Keratinocyte (primary cell): ENCODE data around the gene PLCH2. TPM values are rescaled to one million over a fixed set of nuclear protein-coding genes. Genes with fewer than 3 reads are reported as not detected.

ENCODE experiments used
- DNase-seq: peaks from one replicate; pipeline ENCODE4 v3.0.0-alpha.2; 2011; ENCODE audit warnings: low read depth, missing footprints, low spot score
- FAIRE-seq: peaks from 2 replicates; lab custom pipeline; 2011; peaks lifted over from hg19 to GRCh38; lab: Jason Lieb, UNC
- H2AFZ ChIP-seq: 2 replicates; pipeline ENCODE4 v1.6.0; 2012; ENCODE audit warnings: low read length, control low read depth, inconsistent platforms; ENCODE audit not compliant: control insufficient read depth
- H3K27ac ChIP-seq: 2 replicates; pipeline ENCODE4 v1.5.1; 2011; ENCODE audit warnings: low read length; ENCODE audit not compliant: control insufficient read depth, insufficient read depth
- H3K27me3 ChIP-seq: 3 replicates; pipeline ENCODE4 v1.6.0; 2011; ENCODE audit warnings: low read length; ENCODE audit not compliant: control insufficient read depth, insufficient read depth; ENCODE audit errors: extremely low read depth
- H3K36me3 ChIP-seq, 2 experiments: 2 replicates in 1 of 2; 3 replicates in 1 of 2; pipeline ENCODE4 v1.5.1; 2011; ENCODE audit warnings: low read length in 2 of 2, mild to moderate bottlenecking in 1 of 2; ENCODE audit not compliant: control insufficient read depth in 2 of 2, insufficient read depth in 2 of 2; ENCODE audit errors: extremely low read depth in 1 of 2
- H3K4me1 ChIP-seq: 3 replicates; pipeline ENCODE4 v1.5.1; 2011; ENCODE audit warnings: low read length; ENCODE audit not compliant: control insufficient read depth, insufficient read depth; ENCODE audit errors: extremely low read depth
- H3K4me2 ChIP-seq: 3 replicates; pipeline ENCODE4 v1.6.0; 2011; ENCODE audit warnings: low read depth, low read length; ENCODE audit not compliant: control insufficient read depth, insufficient read depth; ENCODE audit errors: extremely low read depth
- H3K4me3 ChIP-seq, 3 experiments: fragments of 200-600 bp in 1 of 3; sonication (generic) in 1 of 3; 2 replicates in 2 of 3; 3 replicates in 1 of 3; pipeline ENCODE4 v1.5.1; 2011 to 2016; ENCODE audit warnings: low read length in 3 of 3, mild to moderate bottlenecking in 3 of 3, control low read depth in 2 of 3, inconsistent platforms in 1 of 3, low read depth in 1 of 3, mixed read lengths in 1 of 3, mixed run types in 1 of 3, moderate library complexity in 1 of 3; ENCODE audit not compliant: control insufficient read depth in 2 of 3, insufficient read depth in 2 of 3; ENCODE audit errors: extremely low read depth in 1 of 3
- H3K79me2 ChIP-seq: 2 replicates; pipeline ENCODE4 v1.6.0; 2012; ENCODE audit warnings: low read length; ENCODE audit not compliant: control insufficient read depth, insufficient read depth
- H3K9ac ChIP-seq: 3 replicates; pipeline ENCODE4 v1.6.0; 2011; ENCODE audit warnings: low read length; ENCODE audit not compliant: control insufficient read depth, insufficient read depth; ENCODE audit errors: extremely low read depth
- H3K9me1 ChIP-seq: 3 replicates; pipeline ENCODE4 v1.6.0; 2011; ENCODE audit warnings: low read length; ENCODE audit not compliant: control insufficient read depth, insufficient read depth; ENCODE audit errors: extremely low read depth
- H3K9me3 ChIP-seq: 2 replicates; pipeline ENCODE4 v1.5.1; 2012; ENCODE audit warnings: low read depth, low read length; ENCODE audit not compliant: control insufficient read depth
- H4K20me1 ChIP-seq: 3 replicates; pipeline ENCODE4 v1.6.0; 2011; ENCODE audit warnings: low read length; ENCODE audit not compliant: control insufficient read depth, insufficient read depth; ENCODE audit errors: extremely low read depth
- CTCF ChIP-seq, 3 experiments: IDR thresholded peaks in 1 of 3; conservative IDR thresholded peaks in 1 of 3; optimal IDR thresholded peaks in 1 of 3; 2 replicates in 2 of 3; 3 replicates in 1 of 3; pipeline versions ENCODE3 to v1.5.1; 2011; ENCODE audit warnings: low read length in 3 of 3, mild to moderate bottlenecking in 3 of 3, moderate library complexity in 2 of 3, control low read depth in 1 of 3, inconsistent platforms in 1 of 3; ENCODE audit not compliant: insufficient read depth in 2 of 3; ENCODE audit errors: extremely low read depth in 1 of 3
- EZH2 ChIP-seq: IDR thresholded peaks from one replicate; pipeline ENCODE4 v1.6.1; 2012; ENCODE audit warnings: inconsistent platforms, mild to moderate bottlenecking, low read length, moderate library complexity
- dilution Hi-C: fragments of 300-500 bp; cut with MboI; formaldehyde crosslinking; loops from one replicate; pipeline ENCODE4 v1.7.0; 2020; ENCODE audit warnings: low sequenced_read_pairs; ENCODE audit not compliant: extremely low pct_ligation_motif_present
- polyA plus RNA-seq, 5 experiments: library from polyadenylated mRNA; depleted of rRNA in 3 of 5; stranded (reverse) in 3 of 5; stranded (forward) in 1 of 5; unstranded in 1 of 5; fragments of >200 nt; gene quantifications; 1 replicate in 1 of 5; 2 replicates in 3 of 5; 3 replicates in 1 of 5; pipeline versions ENCODE4 v1.2.1 to v1.2.3, GENCODE V29; 2011 to 2012; ENCODE audit warnings: missing spikeins in 2 of 5, low read depth in 1 of 5, low replicate concordance in 1 of 5

PLCH2 gene
- polyA plus RNA-seq, 1 donor (not counting 4 experiments of a cell fraction or from before 2014, with no cell fraction given), result 57.4 TPM

GRCh38 chr1:2481885-2482284, 5.8 kb downstream of the PLCH2 start:
- Histone ChIP-seq H3K9me1 (no peaks in the 10 kb centered on the region), H3K4me1 (peaks cover 20% of the 10 kb centered on the region), H3K9ac (peak overlapping the region; percentile 15), H4K20me1 (peaks cover 46% of the 10 kb centered on the region), H3K79me2 (peaks cover 34% of the 10 kb centered on the region), H3K4me3 (no peak overlapping the region), H3K9me3 (no peaks in the 10 kb centered on the region), H3K4me2 (no peak overlapping the region), H3K27ac (peak overlapping the region; percentile 36), H2AFZ (no peak overlapping the region), H3K27me3 (no peaks in the 10 kb centered on the region), H3K36me3 (peaks cover 29 to 41% of the 10 kb centered on the region in 2 experiments)
- no peak for FAIRE-seq
- dilution Hi-C loops, result no loop called here
- no peak for TF ChIP-seq CTCF (optimal IDR thresholded peaks at IDR 0.05 in 1 of 3, IDR thresholded peaks at IDR 0.05 in 1 of 3, conservative IDR thresholded peaks at IDR 0.05 in 1 of 3; ENCODE audit: extremely low read depth in 1 of 3, insufficient read depth in 2 of 3, low read length in 3 of 3)
- no peak for TF ChIP-seq EZH2
- DNase-seq, result peak; percentile 49

GRCh38 chr1:2482588-2482987, 6.5 kb downstream of the PLCH2 start:
- H3K4me3 ChIP-seq, result no peak overlapping the region
- no peak overlapping the region for H3K27ac ChIP-seq
- peaks cover 45% of the 10 kb centered on the region for H4K20me1 ChIP-seq
- no peak overlapping the region for H3K9ac ChIP-seq
- H3K36me3 ChIP-seq, result peaks cover 36 to 48% of the 10 kb centered on the region in 2 experiments
- no peak overlapping the region for H2AFZ ChIP-seq
- DNase-seq (no peak), FAIRE-seq (no peak)
- TF ChIP-seq EZH2 (no peak), CTCF (optimal IDR thresholded peaks at IDR 0.05 in 1 of 3, IDR thresholded peaks at IDR 0.05 in 1 of 3, conservative IDR thresholded peaks at IDR 0.05 in 1 of 3; ENCODE audit: extremely low read depth in 1 of 3, insufficient read depth in 2 of 3, low read length in 3 of 3) (no peak)
- dilution Hi-C loops, result no loop called here
- peaks cover 20% of the 10 kb centered on the region for H3K4me1 ChIP-seq
- peaks cover 30% of the 10 kb centered on the region for H3K79me2 ChIP-seq
- no peaks in the 10 kb centered on the region for H3K9me1 ChIP-seq
- H3K9me3 ChIP-seq, result no peaks in the 10 kb centered on the region
- no peak overlapping the region for H3K4me2 ChIP-seq
- no peaks in the 10 kb centered on the region for H3K27me3 ChIP-seq
